ENCODE measurements around the gene COL4A1. TPM values are rescaled to one million over a fixed set of nuclear protein-coding genes. Genes with fewer than 3 reads are reported as not detected.

Gene COL4A1
- polyA plus RNA-seq, 1 donor = 146 TPM

- H3K4me3 ChIP-seq (ENCODE audit: low read length) = no peak overlapping the region
- H3K27ac ChIP-seq (ENCODE audit: low read length) = no peak overlapping the region
- no peaks in the 10 kb centered on the region for H3K36me3 ChIP-seq (ENCODE audit: control insufficient read depth, insufficient read depth, low read length)
- no peaks in the 10 kb centered on the region for H3K4me1 ChIP-seq (ENCODE audit: control insufficient read depth, insufficient read depth, low read length)
- H3K27me3 ChIP-seq (ENCODE audit: control insufficient read depth, insufficient read depth, low read length) = no peaks in the 10 kb centered on the region
- 93% methylated on average over 2 of the region's 7 CpGs for WGBS (ENCODE audit: insufficient coverage, low lambda C conversion rate)
- H3K9me3 ChIP-seq (ENCODE audit: control insufficient read depth, low read depth, low read length) = no peaks in the 10 kb centered on the region
- no peak for DNase-seq
These were observed 23.0 kb downstream of the COL4A1 start for GRCh38 chr13:110283736-110284517.

- Histone ChIP-seq H3K36me3 (ENCODE audit: control insufficient read depth, insufficient read depth, low read length) (no peaks in the 10 kb centered on the region), H3K4me1 (ENCODE audit: control insufficient read depth, insufficient read depth, low read length) (no peaks in the 10 kb centered on the region), H3K27ac (ENCODE audit: low read length) (no peak overlapping the region), H3K27me3 (ENCODE audit: control insufficient read depth, insufficient read depth, low read length) (no peaks in the 10 kb centered on the region), H3K4me3 (ENCODE audit: low read length) (no peak overlapping the region), H3K9me3 (ENCODE audit: control insufficient read depth, low read depth, low read length) (no peaks in the 10 kb centered on the region)
- no peak for DNase-seq
- WGBS (ENCODE audit: insufficient coverage, low lambda C conversion rate) = no CpG with 5 or more reads among the region's 1 CpG
These were observed 24.6 kb downstream of the COL4A1 start for GRCh38 chr13:110282316-110282841.

GRCh38 chr13:110281736-110282135 is 25.2 kb downstream of the COL4A1 start:
- H3K4me1 ChIP-seq (ENCODE audit: control insufficient read depth, insufficient read depth, low read length) = no peaks in the 10 kb centered on the region

GRCh38 chr13:110280985-110281688 is 25.8 kb downstream of the COL4A1 start:
- Histone ChIP-seq H3K9me3 (ENCODE audit: control insufficient read depth, low read depth, low read length) (no peaks in the 10 kb centered on the region), H3K4me1 (ENCODE audit: control insufficient read depth, insufficient read depth, low read length) (no peaks in the 10 kb centered on the region), H3K27ac (ENCODE audit: low read length) (no peak overlapping the region), H3K36me3 (ENCODE audit: control insufficient read depth, insufficient read depth, low read length) (no peaks in the 10 kb centered on the region), H3K27me3 (ENCODE audit: control insufficient read depth, insufficient read depth, low read length) (no peaks in the 10 kb centered on the region), H3K4me3 (ENCODE audit: low read length) (no peak overlapping the region)
- no peak for DNase-seq
- no CpG with 5 or more reads among the region's 7 CpGs for WGBS (ENCODE audit: insufficient coverage, low lambda C conversion rate)

More at GRCh38 chr13:110281736-110282135, 25.2 kb downstream of the COL4A1 start:
- Histone ChIP-seq H3K9me3 (ENCODE audit: control insufficient read depth, low read depth, low read length) (no peaks in the 10 kb centered on the region), H3K36me3 (ENCODE audit: control insufficient read depth, insufficient read depth, low read length) (no peaks in the 10 kb centered on the region), H3K4me3 (ENCODE audit: low read length) (no peak overlapping the region), H3K27me3 (ENCODE audit: control insufficient read depth, insufficient read depth, low read length) (no peaks in the 10 kb centered on the region), H3K27ac (ENCODE audit: low read length) (no peak overlapping the region)
- 90% methylated on average over 2 of the region's 5 CpGs for WGBS (ENCODE audit: insufficient coverage, low lambda C conversion rate)
- no peak for DNase-seq

GRCh38 chr13:110280231-110280813 is 26.6 kb downstream of the COL4A1 start:
- no peaks in the 10 kb centered on the region for H3K36me3 ChIP-seq (ENCODE audit: control insufficient read depth, insufficient read depth, low read length)
- no CpG with 5 or more reads among the region's 9 CpGs for WGBS (ENCODE audit: insufficient coverage, low lambda C conversion rate)
- H3K4me1 ChIP-seq (ENCODE audit: control insufficient read depth, insufficient read depth, low read length) = no peaks in the 10 kb centered on the region

GRCh38 chr13:110279684-110280083 is 27.3 kb downstream of the COL4A1 start:
- no CpG with 5 or more reads among the region's 4 CpGs for WGBS (ENCODE audit: insufficient coverage, low lambda C conversion rate)
- no peaks in the 10 kb centered on the region for H3K4me1 ChIP-seq (ENCODE audit: control insufficient read depth, insufficient read depth, low read length)

More at GRCh38 chr13:110280231-110280813, 26.6 kb downstream of the COL4A1 start:
- Histone ChIP-seq H3K9me3 (ENCODE audit: control insufficient read depth, low read depth, low read length) (no peaks in the 10 kb centered on the region), H3K4me3 (ENCODE audit: low read length) (no peak overlapping the region), H3K27me3 (ENCODE audit: control insufficient read depth, insufficient read depth, low read length) (no peaks in the 10 kb centered on the region), H3K27ac (ENCODE audit: low read length) (no peak overlapping the region)
- no peak for DNase-seq

GRCh38 chr13:110278859-110279258 is 28.1 kb downstream of the COL4A1 start:
- no peak for DNase-seq
- Histone ChIP-seq H3K4me3 (ENCODE audit: low read length) (no peak overlapping the region), H3K27ac (ENCODE audit: low read length) (no peak overlapping the region), H3K4me1 (ENCODE audit: control insufficient read depth, insufficient read depth, low read length) (no peaks in the 10 kb centered on the region), H3K27me3 (ENCODE audit: control insufficient read depth, insufficient read depth, low read length) (no peaks in the 10 kb centered on the region), H3K9me3 (ENCODE audit: control insufficient read depth, low read depth, low read length) (no peaks in the 10 kb centered on the region), H3K36me3 (ENCODE audit: control insufficient read depth, insufficient read depth, low read length) (no peaks in the 10 kb centered on the region)
- 80% methylated on average over 3 of the region's 7 CpGs for WGBS (ENCODE audit: insufficient coverage, low lambda C conversion rate)

More at GRCh38 chr13:110279684-110280083, 27.3 kb downstream of the COL4A1 start:
- Histone ChIP-seq H3K4me3 (ENCODE audit: low read length) (no peak overlapping the region), H3K27me3 (ENCODE audit: control insufficient read depth, insufficient read depth, low read length) (no peaks in the 10 kb centered on the region), H3K9me3 (ENCODE audit: control insufficient read depth, low read depth, low read length) (no peaks in the 10 kb centered on the region), H3K27ac (ENCODE audit: low read length) (no peak overlapping the region), H3K36me3 (ENCODE audit: control insufficient read depth, insufficient read depth, low read length) (no peaks in the 10 kb centered on the region)
- DNase-seq = no peak

- Histone ChIP-seq H3K4me3 (ENCODE audit: low read length) (no peak overlapping the region), H3K4me1 (ENCODE audit: control insufficient read depth, insufficient read depth, low read length) (no peaks in the 10 kb centered on the region), H3K27me3 (ENCODE audit: control insufficient read depth, insufficient read depth, low read length) (no peaks in the 10 kb centered on the region), H3K27ac (ENCODE audit: low read length) (no peak overlapping the region), H3K9me3 (ENCODE audit: control insufficient read depth, low read depth, low read length) (no peaks in the 10 kb centered on the region), H3K36me3 (ENCODE audit: control insufficient read depth, insufficient read depth, low read length) (no peaks in the 10 kb centered on the region)
- DNase-seq = no peak
- WGBS (ENCODE audit: insufficient coverage, low lambda C conversion rate) = 0% methylated on average over 1 of the region's 5 CpGs
These were observed 29.5 kb downstream of the COL4A1 start for GRCh38 chr13:110277357-110277975.

- Histone ChIP-seq H3K36me3 (ENCODE audit: control insufficient read depth, insufficient read depth, low read length) (peaks cover 3% of the 10 kb centered on the region), H3K27ac (ENCODE audit: low read length) (no peak overlapping the region), H3K4me3 (ENCODE audit: low read length) (no peak overlapping the region), H3K4me1 (ENCODE audit: control insufficient read depth, insufficient read depth, low read length) (no peaks in the 10 kb centered on the region), H3K27me3 (ENCODE audit: control insufficient read depth, insufficient read depth, low read length) (no peaks in the 10 kb centered on the region), H3K9me3 (ENCODE audit: control insufficient read depth, low read depth, low read length) (no peaks in the 10 kb centered on the region)
- DNase-seq = no peak
- WGBS (ENCODE audit: insufficient coverage, low lambda C conversion rate) = 100% methylated on average over 2 of the region's 5 CpGs
These were observed 30.4 kb downstream of the COL4A1 start for GRCh38 chr13:110276553-110276950.

GRCh38 chr13:110275931-110276552 is 30.9 kb downstream of the COL4A1 start:
- H3K36me3 ChIP-seq (ENCODE audit: control insufficient read depth, insufficient read depth, low read length) = peaks cover 3% of the 10 kb centered on the region
- no peaks in the 10 kb centered on the region for H3K4me1 ChIP-seq (ENCODE audit: control insufficient read depth, insufficient read depth, low read length)
- H3K27me3 ChIP-seq (ENCODE audit: control insufficient read depth, insufficient read depth, low read length) = no peaks in the 10 kb centered on the region
- H3K27ac ChIP-seq (ENCODE audit: low read length) = no peak overlapping the region
- no peaks in the 10 kb centered on the region for H3K9me3 ChIP-seq (ENCODE audit: control insufficient read depth, low read depth, low read length)
- no peak overlapping the region for H3K4me3 ChIP-seq (ENCODE audit: low read length)
- no CpG with 5 or more reads among the region's 16 CpGs for WGBS (ENCODE audit: insufficient coverage, low lambda C conversion rate)
- no peak for DNase-seq

Measured in large intestine (tissue), 3 donors.